OCI-LY1 (cell line): ENCODE measurements around the gene SLC16A1.

Source experiments
- CTCF ChIP-seq: fragments of 200-600 bp; sonication (generic), shearing (Covaris generic); IDR thresholded peaks from 2 replicates; pipeline ENCODE4 v1.5.1; 2017; ENCODE audit warnings: mild to moderate bottlenecking, antibody characterized with exemption, low read length, moderate library complexity, mixed read lengths
- EZH2 ChIP-seq: fragments of 200-600 bp; sonication (generic), shearing (Covaris generic); IDR thresholded peaks from 2 replicates; pipeline ENCODE4 v1.8.0; 2017; ENCODE audit warnings: borderline replicate concordance, mixed run types, mild to moderate bottlenecking, antibody characterized with exemption, low read length, moderate library complexity, mixed read lengths

- TF ChIP-seq CTCF, result no peak
- TF ChIP-seq EZH2, result no peak
Measured at GRCh38 chr1:112872551-112872962, 83.4 kb downstream of the SLC16A1 start.
